DLD1 (cell line): Measurements from ENCODE around the gene DAO.

ENCODE experiments used
- in situ Hi-C: cut with HindIII; loops from 2 replicates; pipeline ENCODE4 v1.10.0; 2017; ENCODE audit warnings: low sequenced_read_pairs

Gene DAO

DNA sequence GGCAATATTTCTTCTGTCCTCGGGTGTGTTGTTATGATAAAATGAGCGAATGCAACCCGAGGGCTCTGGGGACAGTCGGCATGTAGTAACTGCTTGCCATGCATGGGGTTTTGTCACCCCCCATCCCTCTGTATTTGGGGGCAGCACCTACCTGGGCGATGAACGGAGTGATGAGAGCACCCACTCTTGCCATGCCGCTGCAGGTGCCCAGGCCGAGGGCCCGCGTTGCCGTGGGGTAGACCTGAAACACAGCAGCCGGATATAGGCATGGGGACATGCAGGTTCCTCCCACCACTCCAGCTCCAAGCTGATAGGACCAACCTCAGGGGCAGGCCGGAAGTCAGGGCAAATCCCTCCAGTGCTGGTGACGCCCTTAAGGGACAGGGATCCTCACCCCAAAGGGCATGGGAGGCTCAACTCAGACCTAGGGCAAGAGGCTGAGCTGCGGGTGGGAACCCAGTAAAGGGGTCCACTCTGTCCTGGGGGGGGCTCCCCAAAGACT lies 35.8 kb downstream of the DAO start:
- in situ Hi-C loops, result no loop called here

DNA sequence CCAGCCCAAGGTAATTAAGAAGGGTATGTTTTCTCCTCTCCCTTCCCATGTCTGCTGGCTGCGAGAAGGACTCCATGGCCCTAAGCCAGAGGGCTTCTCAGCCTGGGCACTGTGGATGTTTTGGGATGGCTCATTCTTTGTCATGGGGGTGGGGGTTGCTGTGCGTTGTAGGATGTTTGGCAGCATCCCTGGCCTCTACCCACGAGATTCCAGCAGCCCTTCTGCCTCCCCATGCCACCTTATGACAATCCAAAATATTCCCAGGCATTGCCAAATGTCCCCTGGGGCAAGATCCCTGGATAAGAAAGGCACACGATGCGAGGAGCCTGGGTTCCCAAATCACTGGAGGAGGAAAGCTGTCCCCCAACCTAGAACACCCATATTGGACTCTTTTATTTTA lies 36.4 kb downstream of the DAO start:
- in situ Hi-C loops, result no loop called here

- in situ Hi-C loops, result no loop called here
Observed at GRCh38 chr12:108918206-108918605, 38.3 kb downstream of the DAO start.

- in situ Hi-C loops, result no loop called here
Observed at GRCh38 chr12:108918960-108919642, 39.2 kb downstream of the DAO start.

- in situ Hi-C loops, result no loop called here
Observed at GRCh38 chr12:108921946-108922345, 42.1 kb downstream of the DAO start.

- in situ Hi-C loops, result no loop called here
Observed at GRCh38 chr12:108922918-108923317, 43.0 kb downstream of the DAO start.

GRCh38 chr12:108928695-108929094 lies 48.8 kb downstream of the DAO start:
- in situ Hi-C loops, result no loop called here

DNA sequence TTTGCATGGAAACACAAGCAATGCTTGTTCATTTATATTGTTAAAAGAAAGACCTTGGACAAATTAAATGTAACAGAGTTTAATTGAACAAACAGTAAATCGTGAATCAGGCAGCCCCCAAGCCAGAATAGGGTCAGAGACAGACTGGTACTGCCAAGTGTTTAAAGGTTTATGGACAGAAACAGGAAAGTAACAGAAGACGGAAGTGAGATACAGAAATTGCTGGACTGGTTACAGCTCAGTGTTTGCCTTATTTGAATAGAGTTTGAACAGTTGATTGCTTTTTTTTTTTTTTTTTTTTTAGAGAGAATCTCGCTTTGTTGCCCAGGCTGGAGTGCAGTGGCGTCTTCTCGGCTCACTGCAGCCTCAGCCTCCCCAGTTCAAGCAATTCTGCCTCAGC lies 50.3 kb downstream of the DAO start:
- in situ Hi-C loops, result no loop called here

GRCh38 chr12:108930756-108931155 lies 50.9 kb downstream of the DAO start:
- in situ Hi-C loops, result no loop called here

DNA sequence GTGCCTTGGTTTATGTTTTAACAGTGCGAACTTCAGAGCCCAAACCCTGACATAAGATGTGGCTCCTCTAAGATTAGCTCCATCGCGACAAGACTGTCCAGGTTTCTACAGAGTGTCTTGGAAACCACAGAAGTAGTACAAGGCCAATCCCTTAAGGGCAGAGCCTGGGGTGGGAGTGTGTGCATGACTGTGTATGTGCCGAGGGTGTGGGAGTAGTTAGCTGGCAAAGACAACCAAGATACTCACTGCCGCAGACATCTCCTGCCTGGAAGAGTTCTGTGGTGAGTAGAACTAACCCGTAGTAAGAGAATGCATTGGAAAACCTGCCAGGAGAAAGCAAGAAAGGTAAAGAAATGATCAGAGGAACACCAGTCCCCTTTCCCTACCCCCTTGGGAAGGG lies 54.1 kb downstream of the DAO start:
- in situ Hi-C loops, result no loop called here

GRCh38 chr12:108935159-108935763 lies 55.4 kb downstream of the DAO start:
- in situ Hi-C loops, result no loop called here

- in situ Hi-C loops, result no loop called here
Observed at GRCh38 chr12:108938247-108938924, 58.5 kb downstream of the DAO start.

GRCh38 chr12:108939594-108939993 lies 59.7 kb downstream of the DAO start:
- in situ Hi-C loops, result no loop called here

GRCh38 chr12:108940138-108940537 lies 60.2 kb downstream of the DAO start:
- in situ Hi-C loops, result no loop called here

DNA sequence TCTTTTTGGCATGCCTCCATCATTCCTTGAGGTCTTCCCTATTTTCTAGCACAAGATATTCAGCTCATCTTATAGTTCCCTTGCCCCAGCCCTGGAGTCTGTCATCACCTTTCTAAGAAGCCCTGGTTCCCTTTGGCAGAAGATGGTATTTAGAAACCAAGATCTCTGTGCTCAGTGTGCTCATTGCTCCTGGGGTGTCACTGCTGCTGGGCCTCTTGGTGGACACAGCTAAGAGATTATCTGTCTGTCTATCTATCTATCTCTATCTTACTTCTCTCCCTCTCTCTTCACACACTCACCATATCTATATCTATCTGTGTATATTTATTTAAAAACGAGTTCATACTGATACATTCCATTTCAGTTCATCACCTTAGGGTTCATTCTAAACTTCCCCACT lies 67.2 kb downstream of the DAO start:
- in situ Hi-C loops, result no loop called here

GRCh38 chr12:108948367-108948766 lies 68.5 kb downstream of the DAO start:
- in situ Hi-C loops, result no loop called here

GRCh38 chr12:108949976-108950375 lies 70.1 kb downstream of the DAO start:
- in situ Hi-C loops, result no loop called here
